Endodermal cell (in vitro differentiated cells): Measurements from ENCODE around the gene GARNL3. TPM values are rescaled to one million over a fixed set of nuclear protein-coding genes. Genes with fewer than 3 reads are reported as not detected.

ENCODE experiments used
- DNase-seq: peaks from one replicate; pipeline ENCODE4 v3.0.0-alpha.2; 2017
- H3K27ac ChIP-seq: 2 replicates; pipeline ENCODE4 v1.5.1; 2013; ENCODE audit warnings: mild to moderate bottlenecking, low read depth, low read length, moderate library complexity
- H3K27me3 ChIP-seq: 2 replicates; pipeline ENCODE4 v1.6.1; 2013; ENCODE audit warnings: mild to moderate bottlenecking, low read length, moderate library complexity; ENCODE audit not compliant: insufficient read depth, control insufficient read depth, poor library complexity, severe bottlenecking
- H3K36me3 ChIP-seq: 2 replicates; pipeline ENCODE4 v1.7.0; 2013; ENCODE audit warnings: mild to moderate bottlenecking, low read length, moderate library complexity; ENCODE audit not compliant: control insufficient read depth, insufficient read depth
- H3K4me1 ChIP-seq: one replicate; pipeline ENCODE4 v1.7.0; 2013; ENCODE audit warnings: low read length; ENCODE audit not compliant: control insufficient read depth, insufficient read depth
- H3K4me3 ChIP-seq: 2 replicates; pipeline ENCODE4 v1.5.1; 2013; ENCODE audit warnings: mild to moderate bottlenecking, low read length, moderate library complexity
- H3K9ac ChIP-seq: 2 replicates; pipeline ENCODE4 v1.6.1; 2013; ENCODE audit warnings: mild to moderate bottlenecking, low read length, moderate library complexity; ENCODE audit not compliant: poor library complexity, severe bottlenecking; ENCODE audit errors: extremely low read depth
- H3K9me3 ChIP-seq: 2 replicates; pipeline ENCODE4 v1.6.1; 2013; ENCODE audit warnings: mild to moderate bottlenecking, low read length, moderate library complexity; ENCODE audit not compliant: control insufficient read depth
- H3K27ac Mint-ChIP-seq: 2 replicates; pipeline ENCODE4 v1.8.0; 2020; ENCODE audit warnings: mixed read lengths
- H3K27me3 Mint-ChIP-seq: 2 replicates; pipeline ENCODE4 v1.8.0; 2021; ENCODE audit warnings: mild to moderate bottlenecking, mixed read lengths; ENCODE audit not compliant: insufficient read depth
- H3K36me3 Mint-ChIP-seq: 2 replicates; pipeline ENCODE4 v1.8.0; 2020; ENCODE audit warnings: low read depth, mixed read lengths
- H3K4me1 Mint-ChIP-seq: 2 replicates; pipeline ENCODE4 v1.8.0; 2020; ENCODE audit warnings: mixed read lengths
- H3K4me3 Mint-ChIP-seq: 2 replicates; pipeline ENCODE4 v1.8.0; 2020; ENCODE audit warnings: mild to moderate bottlenecking, moderate library complexity, mixed read lengths
- H3K9me3 Mint-ChIP-seq: 2 replicates; pipeline ENCODE4 v1.8.0; 2020; ENCODE audit warnings: mild to moderate bottlenecking, mixed read lengths
- WGBS, 2 experiments: methylation state at CpG; one replicate each; pipeline versions ENCODE4 v1.1.5 to v1.1.7; 2013; ENCODE audit warnings: missing lambda C conversion rate in 2 of 2, mixed read lengths in 1 of 2; ENCODE audit not compliant: insufficient coverage in 1 of 2, insufficient read length in 1 of 2; 5-methylcytosine and 5-hydroxymethylcytosine counted together
- total RNA-seq, 2 donors: library from RNA; stranded (reverse); fragmentation: NEBNext Ultra II Directional in 1 of 2; extraction: Animal tissue kit (Norgen Biotek cat#: 25700) in 1 of 2; gene quantifications; 2 replicates in 1 of 2; 3 replicates in 1 of 2; pipeline ENCODE4 v1.2.1, GENCODE V29; 2021
- TF ChIP-seq, protein P1 (sequence below): fragments of 200-600 bp; sonication (generic); conservative IDR thresholded peaks from 2 replicates; pipeline ENCODE4 v1.5.0; 2021; ENCODE audit warnings: antibody characterized with exemption, mild to moderate bottlenecking

Gene GARNL3
- total RNA-seq, 2 donors from 2014 or later = 7.2 to 12.8 TPM

DNA sequence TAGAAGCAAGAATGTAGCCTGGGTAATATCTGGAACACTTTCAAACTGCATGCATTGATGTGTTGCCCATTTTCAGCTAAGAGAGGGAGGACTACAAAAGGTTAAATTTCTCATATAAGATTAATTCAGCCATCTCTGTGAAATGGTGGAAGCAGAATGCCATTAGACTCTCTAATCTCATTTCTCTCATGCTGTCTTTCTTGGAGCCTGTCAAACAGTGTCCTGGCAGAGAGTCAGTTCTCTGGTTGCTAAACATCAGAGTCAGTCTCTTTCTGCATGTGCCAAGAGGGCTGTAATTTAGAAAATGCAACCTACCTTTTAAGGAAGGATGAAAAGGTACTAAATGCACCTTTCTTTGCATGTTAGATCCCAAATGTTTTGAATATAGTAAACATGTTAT lies 910 bp upstream of the GARNL3 start:
- Mint-ChIP-seq H3K4me1 (peaks cover 4% of the 10 kb centered on the region), H3K27ac (no peak overlapping the region), H3K36me3 (no peaks in the 10 kb centered on the region), H3K4me3 (no peak overlapping the region), H3K9me3 (no peaks in the 10 kb centered on the region), H3K27me3 (no peaks in the 10 kb centered on the region)
- no peaks in the 10 kb centered on the region for H3K36me3 ChIP-seq
- no peaks in the 10 kb centered on the region for H3K27me3 ChIP-seq
- TF ChIP-seq, protein P1, sequence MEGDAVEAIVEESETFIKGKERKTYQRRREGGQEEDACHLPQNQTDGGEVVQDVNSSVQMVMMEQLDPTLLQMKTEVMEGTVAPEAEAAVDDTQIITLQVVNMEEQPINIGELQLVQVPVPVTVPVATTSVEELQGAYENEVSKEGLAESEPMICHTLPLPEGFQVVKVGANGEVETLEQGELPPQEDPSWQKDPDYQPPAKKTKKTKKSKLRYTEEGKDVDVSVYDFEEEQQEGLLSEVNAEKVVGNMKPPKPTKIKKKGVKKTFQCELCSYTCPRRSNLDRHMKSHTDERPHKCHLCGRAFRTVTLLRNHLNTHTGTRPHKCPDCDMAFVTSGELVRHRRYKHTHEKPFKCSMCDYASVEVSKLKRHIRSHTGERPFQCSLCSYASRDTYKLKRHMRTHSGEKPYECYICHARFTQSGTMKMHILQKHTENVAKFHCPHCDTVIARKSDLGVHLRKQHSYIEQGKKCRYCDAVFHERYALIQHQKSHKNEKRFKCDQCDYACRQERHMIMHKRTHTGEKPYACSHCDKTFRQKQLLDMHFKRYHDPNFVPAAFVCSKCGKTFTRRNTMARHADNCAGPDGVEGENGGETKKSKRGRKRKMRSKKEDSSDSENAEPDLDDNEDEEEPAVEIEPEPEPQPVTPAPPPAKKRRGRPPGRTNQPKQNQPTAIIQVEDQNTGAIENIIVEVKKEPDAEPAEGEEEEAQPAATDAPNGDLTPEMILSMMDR = no peak
- H3K27ac ChIP-seq = no peak overlapping the region
- no peak for DNase-seq
- no peak overlapping the region for H3K4me3 ChIP-seq
- no peak overlapping the region for H3K9ac ChIP-seq
- no peaks in the 10 kb centered on the region for H3K9me3 ChIP-seq
- no peaks in the 10 kb centered on the region for H3K4me1 ChIP-seq

DNA sequence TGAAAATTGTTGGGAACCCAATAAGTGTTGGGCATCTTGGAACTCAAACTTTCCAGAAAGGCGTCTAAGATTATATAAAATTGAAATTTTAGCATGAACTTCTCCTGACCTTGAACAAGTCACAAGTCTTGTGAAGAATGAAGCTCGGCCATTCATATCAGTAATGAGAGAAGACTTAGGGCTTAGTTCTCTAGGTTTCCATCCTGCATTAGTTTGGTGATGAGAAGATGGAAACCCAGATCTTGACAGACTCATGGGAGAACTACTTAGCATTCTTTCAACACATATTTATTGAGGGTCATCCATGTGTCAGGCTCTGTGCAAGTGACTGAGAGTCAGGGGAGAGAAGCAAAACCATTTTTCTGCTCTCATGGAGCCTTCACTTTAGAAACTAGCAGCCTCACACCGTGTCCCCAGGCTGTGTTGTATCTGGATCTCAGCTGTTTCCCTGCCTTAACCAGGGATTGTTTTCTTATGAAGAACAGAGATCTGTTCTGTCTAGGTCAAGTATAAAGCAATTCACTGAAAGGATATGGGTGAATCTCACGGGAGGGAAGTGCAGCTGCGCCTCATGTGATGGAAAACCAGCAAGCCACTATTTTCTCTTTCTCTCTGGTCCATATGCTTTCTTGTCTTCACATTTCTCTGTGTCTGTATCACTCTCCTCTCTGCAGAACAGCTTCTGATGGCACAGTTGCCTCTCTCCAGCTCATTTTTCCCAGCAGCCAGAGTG lies 3.4 kb downstream of the GARNL3 start:
- Mint-ChIP-seq H3K9me3 (no peaks in the 10 kb centered on the region), H3K36me3 (no peaks in the 10 kb centered on the region), H3K27me3 (no peaks in the 10 kb centered on the region), H3K4me1 (no peaks in the 10 kb centered on the region), H3K4me3 (no peak overlapping the region), H3K27ac (no peak overlapping the region)
- 81 to 89% methylated on average over 3 to 5 of the region's 5 CpGs for WGBS, 2 experiments
- TF ChIP-seq, protein P1 = no peak
- no peak overlapping the region for H3K4me3 ChIP-seq
- no peaks in the 10 kb centered on the region for H3K9me3 ChIP-seq
- no peak overlapping the region for H3K9ac ChIP-seq
- no peak overlapping the region for H3K27ac ChIP-seq
- DNase-seq = no peak
- no peaks in the 10 kb centered on the region for H3K36me3 ChIP-seq
- no peaks in the 10 kb centered on the region for H3K27me3 ChIP-seq
- H3K4me1 ChIP-seq = no peaks in the 10 kb centered on the region

DNA sequence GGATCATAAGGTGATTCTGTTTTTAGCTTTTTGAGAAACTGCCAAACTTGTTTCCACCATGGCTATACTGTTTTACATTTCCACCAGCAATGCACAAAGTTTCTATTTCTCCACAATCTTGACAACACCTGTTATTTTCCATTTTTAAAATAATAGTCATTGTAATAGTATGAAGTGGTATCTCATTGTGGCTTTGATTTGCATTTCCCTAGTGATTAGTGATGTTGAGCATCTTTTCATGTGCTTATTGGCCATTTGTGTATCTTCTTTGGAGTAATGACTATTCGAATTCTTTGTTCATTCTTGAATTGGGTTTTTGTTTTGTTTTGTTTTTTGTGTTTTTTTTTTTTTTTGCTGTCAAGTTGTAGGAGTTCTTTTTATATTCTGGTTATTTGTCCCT lies 4.9 kb downstream of the GARNL3 start:
- TF ChIP-seq, protein P1 = no peak
- DNase-seq = no peak
- H3K36me3 ChIP-seq = no peaks in the 10 kb centered on the region
- H3K9me3 ChIP-seq = no peaks in the 10 kb centered on the region
- Mint-ChIP-seq H3K36me3 (no peaks in the 10 kb centered on the region), H3K4me1 (no peaks in the 10 kb centered on the region), H3K27ac (no peak overlapping the region), H3K4me3 (no peak overlapping the region), H3K9me3 (no peaks in the 10 kb centered on the region), H3K27me3 (no peaks in the 10 kb centered on the region)
- 91% methylated on average over 1 of the region's 1 CpG; no CpG with 5 or more reads in 1 of the 2 experiments for WGBS, 2 experiments
- no peak overlapping the region for H3K27ac ChIP-seq
- no peak overlapping the region for H3K9ac ChIP-seq
- H3K27me3 ChIP-seq = no peaks in the 10 kb centered on the region
- H3K4me1 ChIP-seq = no peaks in the 10 kb centered on the region
- H3K4me3 ChIP-seq = no peak overlapping the region
